Uterus (tissue), 4 donors: ENCODE measurements around the gene PLXNA3. TPM values are rescaled to one million over a fixed set of nuclear protein-coding genes. Genes with fewer than 3 reads are reported as not detected.
A peak's percentile ranks its signal among the peaks of the same experiment; 100 is the strongest.

Experiments used
- DNase-seq, 2 donors: peaks; one replicate each; pipeline ENCODE4 v3.0.0-alpha.2; 2019 to 2020
- H3K27ac ChIP-seq, 2 donors: fragments of 200-600 bp; sonication (generic); 1 replicate in 1 of 2; 2 replicates in 1 of 2; pipeline ENCODE4 v1.5.1; 2016 to 2018
- H3K27me3 ChIP-seq, 2 donors: fragments of 200-600 bp; sonication (generic); one replicate each; pipeline ENCODE4 v1.5.1; 2018 to 2019; ENCODE audit warnings: control low read depth in 1 of 2
- H3K36me3 ChIP-seq, 2 donors: fragments of 200-600 bp; sonication (generic); one replicate each; pipeline ENCODE4 v1.5.1; 2019; ENCODE audit warnings: control low read depth in 1 of 2
- H3K4me1 ChIP-seq, 2 donors: fragments of 200-600 bp; sonication (generic); one replicate each; pipeline ENCODE4 v1.5.1; 2018 to 2019; ENCODE audit warnings: control low read depth in 1 of 2
- H3K4me3 ChIP-seq, 2 donors: fragments of 200-600 bp; sonication (generic); 1 replicate in 1 of 2; 2 replicates in 1 of 2; pipeline ENCODE4 v1.5.1; 2018 to 2019; ENCODE audit warnings: mild to moderate bottlenecking in 1 of 2
- H3K9me3 ChIP-seq, 2 donors: fragments of 200-600 bp; sonication (generic); one replicate each; pipeline ENCODE4 v1.5.1; 2019; ENCODE audit warnings: control low read depth in 1 of 2
- POLR2A ChIP-seq, 2 donors: fragments of 450-650 bp; IDR thresholded peaks; one replicate each; pipeline ENCODE4 v1.6.1; 2016; ENCODE audit warnings: antibody characterized with exemption in 2 of 2, mild to moderate bottlenecking in 1 of 2, moderate library complexity in 1 of 2
- intact Hi-C: fragments of 100-400 bp; cut with DNase I; formaldehyde crosslinking; loops from one replicate; pipeline ENCODE4 v1.15.1; 2023; ENCODE audit warnings: low total_unique reads
- total RNA-seq, 4 donors: library from RNA; depleted of rRNA in 3 of 4; stranded (reverse); fragments of >200 nt in 3 of 4; gene quantifications; one replicate each; pipeline versions ENCODE4 v1.1.0 to v1.2.4, GENCODE V29; 2014 to 2023
- TF ChIP-seq, protein P1 (sequence below), 4 experiments: fragments of 200-600 bp in 2 of 4; fragments of 450-650 bp in 2 of 4; sonication (generic) in 2 of 4; IDR thresholded peaks; one replicate each; pipeline ENCODE4 v1.5.1; 2016 to 2019; ENCODE audit warnings: antibody characterized with exemption in 4 of 4, mild to moderate bottlenecking in 2 of 4, moderate library complexity in 1 of 4
- donor health status: DM: yes; HTN: yes; CAD: no.

Gene PLXNA3
- total RNA-seq, 4 donors from 2014 or later: 2.1 to 102 (median 8.6) TPM

DNA sequence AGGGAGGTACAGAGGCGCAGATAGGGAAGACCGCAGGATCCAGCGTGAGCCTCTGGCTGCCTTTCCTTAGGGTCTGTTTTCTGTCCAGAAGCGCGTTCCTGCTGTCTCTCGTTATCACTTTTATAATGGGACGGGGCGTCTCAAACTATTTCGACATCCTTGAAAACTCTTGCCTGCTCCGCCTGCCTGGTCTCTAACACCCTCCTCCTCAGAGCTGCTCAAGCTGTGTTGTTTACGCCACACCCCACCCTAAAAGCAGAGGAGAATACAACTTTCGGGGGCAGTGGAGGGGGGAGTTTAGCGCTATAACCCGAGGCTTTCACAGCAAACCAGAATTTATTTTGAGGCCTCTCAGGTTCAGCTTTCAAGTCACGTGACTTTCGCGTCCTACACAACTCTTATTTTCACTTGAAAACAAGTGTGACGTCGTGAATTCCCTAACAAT lies 58.6 kb downstream of the PLXNA3 start:
- Histone ChIP-seq H3K4me1 (no peaks in the 10 kb centered on the region), H3K36me3 (no peaks in the 10 kb centered on the region), H3K27ac (peak overlapping the region; percentile 93 to 97), H3K4me3 (peak overlapping the region; percentile 15 to 32), H3K9me3 (no peaks in the 10 kb centered on the region), H3K27me3 (no peaks in the 10 kb centered on the region)
- no peak for TF ChIP-seq POLR2A (IDR thresholded peaks at IDR 0.05)
- TF ChIP-seq, protein P1, sequence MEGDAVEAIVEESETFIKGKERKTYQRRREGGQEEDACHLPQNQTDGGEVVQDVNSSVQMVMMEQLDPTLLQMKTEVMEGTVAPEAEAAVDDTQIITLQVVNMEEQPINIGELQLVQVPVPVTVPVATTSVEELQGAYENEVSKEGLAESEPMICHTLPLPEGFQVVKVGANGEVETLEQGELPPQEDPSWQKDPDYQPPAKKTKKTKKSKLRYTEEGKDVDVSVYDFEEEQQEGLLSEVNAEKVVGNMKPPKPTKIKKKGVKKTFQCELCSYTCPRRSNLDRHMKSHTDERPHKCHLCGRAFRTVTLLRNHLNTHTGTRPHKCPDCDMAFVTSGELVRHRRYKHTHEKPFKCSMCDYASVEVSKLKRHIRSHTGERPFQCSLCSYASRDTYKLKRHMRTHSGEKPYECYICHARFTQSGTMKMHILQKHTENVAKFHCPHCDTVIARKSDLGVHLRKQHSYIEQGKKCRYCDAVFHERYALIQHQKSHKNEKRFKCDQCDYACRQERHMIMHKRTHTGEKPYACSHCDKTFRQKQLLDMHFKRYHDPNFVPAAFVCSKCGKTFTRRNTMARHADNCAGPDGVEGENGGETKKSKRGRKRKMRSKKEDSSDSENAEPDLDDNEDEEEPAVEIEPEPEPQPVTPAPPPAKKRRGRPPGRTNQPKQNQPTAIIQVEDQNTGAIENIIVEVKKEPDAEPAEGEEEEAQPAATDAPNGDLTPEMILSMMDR (IDR thresholded peaks at IDR 0.05): no peak
- peak in 1 of 2 donors; percentile 86 for DNase-seq
- intact Hi-C loops: no loop called here

DNA sequence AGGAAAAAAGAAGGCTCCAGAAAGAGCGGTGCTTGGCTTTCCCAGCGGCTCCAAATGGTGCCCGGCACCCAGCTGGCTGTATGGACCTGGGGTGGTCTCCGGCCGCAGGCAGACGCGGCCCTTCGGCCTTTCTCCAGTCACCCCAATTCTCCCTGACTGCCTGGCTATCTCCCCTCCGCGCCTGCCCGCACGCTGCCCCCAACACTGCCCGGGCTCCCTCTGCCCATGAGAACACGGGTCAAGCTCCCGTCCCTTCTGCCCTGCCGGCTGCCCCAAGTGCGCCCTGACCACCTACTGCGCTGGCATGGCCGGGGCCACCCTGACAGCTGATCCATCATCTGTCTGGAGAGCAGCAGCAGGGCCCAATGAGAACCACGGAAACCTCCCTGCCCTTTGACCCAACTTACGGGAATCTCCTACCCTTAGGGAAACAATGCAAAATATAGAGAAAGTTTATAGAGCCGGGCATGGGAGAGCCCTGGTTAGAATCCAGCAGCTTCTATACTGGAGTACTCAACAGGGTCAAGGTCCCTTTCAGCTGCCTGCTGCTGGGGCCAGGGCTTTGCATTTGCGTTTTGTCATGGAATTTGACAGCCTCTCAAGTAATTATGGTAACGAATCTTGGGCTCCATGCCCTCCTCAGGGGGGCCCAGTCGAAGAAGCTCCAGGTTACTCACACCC lies 59.2 kb downstream of the PLXNA3 start:
- H3K4me3 ChIP-seq: peak overlapping the region; percentile 15 to 32

DNA sequence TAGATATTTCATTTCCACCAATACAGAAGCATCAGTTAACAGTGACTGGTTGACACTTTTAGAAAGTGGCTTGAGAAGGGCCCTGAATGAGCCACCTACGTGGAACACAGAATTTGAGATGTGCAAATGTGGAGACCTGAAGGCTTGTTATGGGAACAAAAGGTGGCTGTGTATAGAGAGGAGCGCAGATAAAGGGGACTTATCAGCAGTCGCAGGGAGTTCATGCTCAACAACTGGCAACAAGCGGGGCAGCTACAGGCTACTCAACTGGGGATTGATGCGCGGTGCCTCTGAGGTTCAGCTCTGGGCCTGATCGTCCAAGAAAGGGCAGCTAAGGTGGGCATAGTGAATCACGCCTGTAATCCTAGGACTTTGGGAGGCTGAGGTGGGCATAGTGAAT lies 61.3 kb downstream of the PLXNA3 start:
- Histone ChIP-seq H3K27ac (peak overlapping the region in 1 of 2 donors; percentile 50), H3K4me1 (no peaks in the 10 kb centered on the region), H3K9me3 (no peaks in the 10 kb centered on the region), H3K4me3 (no peak overlapping the region), H3K27me3 (no peaks in the 10 kb centered on the region), H3K36me3 (no peaks in the 10 kb centered on the region)
- TF ChIP-seq, protein P1 (IDR thresholded peaks at IDR 0.05): no peak
- TF ChIP-seq POLR2A (IDR thresholded peaks at IDR 0.05): no peak
- intact Hi-C loops: no loop called here
- DNase-seq: no peak

More for the DNA sequence above, 59.2 kb downstream of the PLXNA3 start:
- intact Hi-C loops: no loop called here
- H3K9me3 ChIP-seq: no peaks in the 10 kb centered on the region
- H3K36me3 ChIP-seq: no peaks in the 10 kb centered on the region
- H3K27ac ChIP-seq: peak overlapping the region; percentile 93 to 97
- H3K27me3 ChIP-seq: no peaks in the 10 kb centered on the region
- DNase-seq: peak; percentile 46 to 49
- no peaks in the 10 kb centered on the region for H3K4me1 ChIP-seq
- TF ChIP-seq POLR2A (IDR thresholded peaks at IDR 0.05): no peak
- TF ChIP-seq, protein P1 (IDR thresholded peaks at IDR 0.05): no peak

DNA sequence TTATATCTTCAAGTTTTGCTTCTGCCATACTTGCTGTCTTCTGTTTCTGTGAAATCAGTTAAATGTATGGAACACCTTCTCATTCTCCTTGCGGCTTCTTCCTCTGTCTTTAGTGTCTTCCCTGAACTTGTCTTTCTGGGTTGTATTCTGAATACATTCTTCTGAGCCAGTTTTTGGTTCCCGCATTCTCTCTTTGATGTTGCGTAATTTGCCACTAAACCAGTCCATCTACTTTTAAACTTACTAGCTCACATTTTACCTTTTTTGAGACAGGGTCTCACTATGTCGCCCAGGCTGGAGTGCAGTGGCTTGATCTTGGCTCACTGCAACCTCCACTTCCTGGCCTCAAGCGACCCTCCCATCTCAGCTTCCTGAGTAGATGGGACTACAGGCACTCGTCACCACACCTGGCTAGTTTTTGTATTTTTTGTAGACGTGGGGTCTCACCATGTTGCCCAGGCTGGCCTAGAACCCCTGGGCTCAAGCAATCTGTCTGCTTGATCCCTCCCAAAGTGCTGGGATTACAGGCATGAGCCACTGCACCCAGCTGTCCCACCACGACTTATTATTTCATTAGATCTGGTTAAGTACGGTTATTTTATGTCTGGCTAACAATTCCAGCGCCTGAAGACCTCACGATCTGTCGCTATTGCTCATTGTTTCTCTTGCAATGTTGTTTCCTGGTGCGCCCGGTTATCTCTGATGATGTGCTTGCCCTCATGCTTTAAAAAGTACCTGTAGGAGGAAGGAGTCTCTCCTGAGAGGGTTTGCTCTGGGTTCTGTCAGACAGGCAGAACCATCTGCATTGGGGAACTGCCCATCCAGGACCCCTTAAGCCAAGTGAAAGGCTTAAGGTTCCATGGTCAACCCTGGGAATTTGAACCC lies 67.8 kb downstream of the PLXNA3 start:
- Histone ChIP-seq H3K4me1 (no peaks in the 10 kb centered on the region), H3K4me3 (no peak overlapping the region), H3K27me3 (no peaks in the 10 kb centered on the region), H3K27ac (peak overlapping the region in 1 of 2 donors; percentile 80), H3K36me3 (no peaks in the 10 kb centered on the region), H3K9me3 (no peaks in the 10 kb centered on the region)
- no peak for DNase-seq
- TF ChIP-seq POLR2A (IDR thresholded peaks at IDR 0.05): no peak
- TF ChIP-seq, protein P1 (IDR thresholded peaks at IDR 0.05): no peak
- intact Hi-C loops: no loop called here
